Measurements from ENCODE around the gene GRHPR.

DNA sequence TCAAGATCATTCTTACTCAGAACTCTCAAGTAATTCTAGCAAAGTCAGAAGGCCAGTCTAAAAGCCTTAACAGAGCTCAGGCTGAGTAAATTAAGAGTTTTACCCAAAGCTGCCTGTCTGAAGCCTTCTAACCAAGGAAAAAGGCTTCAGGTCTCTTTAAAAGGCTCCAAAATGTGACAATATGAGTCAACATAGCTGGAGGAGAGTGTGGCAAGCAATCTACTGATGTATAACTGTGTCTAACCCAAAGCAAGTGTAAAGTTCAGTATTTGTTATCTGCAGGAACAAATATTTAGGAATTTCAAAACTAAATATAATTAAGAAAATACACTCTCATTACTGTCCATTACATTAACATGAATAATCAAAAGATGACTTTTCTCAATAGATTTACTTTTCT lies 31.7 kb downstream of the GRHPR start:
- TF ChIP-seq, protein P1, sequence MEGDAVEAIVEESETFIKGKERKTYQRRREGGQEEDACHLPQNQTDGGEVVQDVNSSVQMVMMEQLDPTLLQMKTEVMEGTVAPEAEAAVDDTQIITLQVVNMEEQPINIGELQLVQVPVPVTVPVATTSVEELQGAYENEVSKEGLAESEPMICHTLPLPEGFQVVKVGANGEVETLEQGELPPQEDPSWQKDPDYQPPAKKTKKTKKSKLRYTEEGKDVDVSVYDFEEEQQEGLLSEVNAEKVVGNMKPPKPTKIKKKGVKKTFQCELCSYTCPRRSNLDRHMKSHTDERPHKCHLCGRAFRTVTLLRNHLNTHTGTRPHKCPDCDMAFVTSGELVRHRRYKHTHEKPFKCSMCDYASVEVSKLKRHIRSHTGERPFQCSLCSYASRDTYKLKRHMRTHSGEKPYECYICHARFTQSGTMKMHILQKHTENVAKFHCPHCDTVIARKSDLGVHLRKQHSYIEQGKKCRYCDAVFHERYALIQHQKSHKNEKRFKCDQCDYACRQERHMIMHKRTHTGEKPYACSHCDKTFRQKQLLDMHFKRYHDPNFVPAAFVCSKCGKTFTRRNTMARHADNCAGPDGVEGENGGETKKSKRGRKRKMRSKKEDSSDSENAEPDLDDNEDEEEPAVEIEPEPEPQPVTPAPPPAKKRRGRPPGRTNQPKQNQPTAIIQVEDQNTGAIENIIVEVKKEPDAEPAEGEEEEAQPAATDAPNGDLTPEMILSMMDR (IDR thresholded peaks at IDR 0.05): no peak
- TF ChIP-seq POLR2A (IDR thresholded peaks at IDR 0.05): no peak

Measured in right lobe of liver (tissue), 4 donors.